NT2/D1 (cell line): ENCODE measurements around the gene CCSER2.

Experiments
- YY1 ChIP-seq: IDR thresholded peaks from 2 replicates; pipeline ENCODE4 v1.6.1; 2011; ENCODE audit not compliant: insufficient read length, insufficient read depth
- ZNF274 ChIP-seq: IDR thresholded peaks from 2 replicates; pipeline ENCODE4 v1.6.1; 2011; ENCODE audit warnings: mild to moderate bottlenecking, low read depth, low read length

GRCh38 chr10:84308021-84308420, 20.4 kb upstream of the CCSER2 start:
- TF ChIP-seq YY1: no peak
- no peak for TF ChIP-seq ZNF274
